GM19372 (cell line): ENCODE results near the gene TBC1D24.
A peak's percentile ranks its signal among the peaks of the same experiment; 100 is the strongest.
"Not testable (repeated sequence)": the region's sequence is repeated elsewhere in the genome, so short reads cannot be mapped to it uniquely, and the experiment has no call there.

Experiments used
- ATAC-seq: cut with Tn5 transposase; IDR thresholded peaks from one replicate; pipeline ENCODE4 v1.9.1; 2021; ENCODE audit warnings: mild to moderate bottlenecking, low read depth, moderate library complexity; ENCODE audit not compliant: unreplicated experiment

TBC1D24 gene

DNA sequence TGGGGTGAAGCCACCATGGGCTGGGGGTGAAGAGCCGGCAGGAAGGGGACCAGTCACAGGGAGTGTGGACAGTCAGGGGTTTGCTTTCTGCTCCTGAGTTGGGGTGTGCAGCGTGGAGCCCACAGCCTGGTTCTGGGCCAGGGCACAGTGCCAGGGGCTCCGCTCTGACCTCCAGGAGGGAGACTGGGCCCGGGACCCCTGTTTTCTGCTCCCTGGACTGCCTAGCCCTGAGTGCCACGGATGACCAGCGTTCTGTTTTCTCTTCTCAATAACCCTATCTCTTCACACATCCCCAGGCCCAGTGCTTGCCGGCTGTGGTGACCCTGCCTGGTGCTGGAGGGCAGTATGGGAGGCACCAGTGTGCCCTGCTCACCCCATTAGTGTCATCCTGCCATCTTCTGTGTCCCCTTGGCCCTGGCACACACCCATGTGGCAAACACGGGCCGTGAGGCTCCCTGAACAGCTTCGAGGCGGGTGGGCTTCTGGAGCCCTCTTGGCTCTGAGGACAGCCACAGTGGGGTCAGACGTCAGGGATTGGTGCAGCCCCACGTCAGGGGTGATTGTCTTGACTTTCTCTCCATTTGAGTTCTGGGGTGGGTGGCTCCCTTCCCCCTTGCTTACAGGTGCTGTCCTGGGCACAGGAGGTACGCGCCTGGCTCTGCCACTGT lies 55.2 kb downstream of the TBC1D24 start:
- no peak for ATAC-seq

DNA sequence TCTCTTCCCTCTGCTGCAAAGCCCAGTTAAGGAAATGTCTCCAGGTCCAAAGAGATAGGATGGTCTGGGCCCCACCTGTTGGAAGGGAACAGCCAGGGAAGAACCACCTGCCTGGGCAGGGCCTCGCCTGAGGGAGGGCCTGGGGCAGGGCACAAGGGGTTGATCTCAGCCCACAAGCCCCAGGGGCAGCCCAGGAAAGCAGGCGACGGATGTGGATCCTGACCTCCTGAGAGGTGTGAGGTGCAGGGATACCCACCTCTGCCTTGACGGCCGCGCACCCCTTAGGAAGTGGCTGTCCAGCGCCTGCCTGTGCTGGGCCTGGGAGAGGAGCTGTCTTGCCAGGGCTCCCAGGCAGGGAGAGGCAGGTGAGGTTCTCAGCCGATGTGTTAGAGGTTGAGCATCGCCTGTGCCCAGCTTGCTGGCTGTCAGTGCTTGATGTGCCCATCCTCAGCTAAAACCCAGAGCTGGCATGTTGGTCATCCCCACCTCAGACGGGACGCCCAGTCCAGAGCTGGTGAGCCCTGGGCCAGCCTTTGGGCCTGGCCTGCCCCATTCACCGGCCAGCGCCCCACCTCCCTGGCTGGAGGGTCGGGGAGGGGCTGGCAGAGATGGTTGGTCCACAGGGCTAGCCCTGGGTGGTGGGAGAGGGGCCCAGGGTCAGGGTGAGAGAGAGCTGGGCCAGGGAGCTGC lies 55.8 kb downstream of the TBC1D24 start:
- no peak for ATAC-seq

DNA sequence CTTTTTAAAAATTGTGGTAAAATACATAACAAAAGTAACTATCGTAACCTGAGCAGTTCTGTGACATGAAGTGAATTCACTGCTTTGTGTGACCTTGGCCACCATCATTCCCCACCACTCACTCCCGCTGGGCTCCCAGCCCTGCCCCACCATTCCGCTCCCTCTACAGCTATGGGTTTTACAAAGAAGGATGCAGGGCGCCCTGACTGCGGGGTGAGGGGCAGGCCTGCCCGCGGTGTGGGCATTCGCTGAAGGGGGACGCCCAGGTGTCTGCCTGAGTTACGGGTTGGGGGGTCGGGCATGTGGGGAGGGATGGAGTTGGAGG lies 56.4 kb downstream of the TBC1D24 start, which contains the start of gene CEMP1:
TSS of gene CEMP1 (minus strand) at position 38 of the 325 bp plus-strand sequence. CDS start 335 bp downstream, outside the sequence.
- no peak for ATAC-seq

DNA sequence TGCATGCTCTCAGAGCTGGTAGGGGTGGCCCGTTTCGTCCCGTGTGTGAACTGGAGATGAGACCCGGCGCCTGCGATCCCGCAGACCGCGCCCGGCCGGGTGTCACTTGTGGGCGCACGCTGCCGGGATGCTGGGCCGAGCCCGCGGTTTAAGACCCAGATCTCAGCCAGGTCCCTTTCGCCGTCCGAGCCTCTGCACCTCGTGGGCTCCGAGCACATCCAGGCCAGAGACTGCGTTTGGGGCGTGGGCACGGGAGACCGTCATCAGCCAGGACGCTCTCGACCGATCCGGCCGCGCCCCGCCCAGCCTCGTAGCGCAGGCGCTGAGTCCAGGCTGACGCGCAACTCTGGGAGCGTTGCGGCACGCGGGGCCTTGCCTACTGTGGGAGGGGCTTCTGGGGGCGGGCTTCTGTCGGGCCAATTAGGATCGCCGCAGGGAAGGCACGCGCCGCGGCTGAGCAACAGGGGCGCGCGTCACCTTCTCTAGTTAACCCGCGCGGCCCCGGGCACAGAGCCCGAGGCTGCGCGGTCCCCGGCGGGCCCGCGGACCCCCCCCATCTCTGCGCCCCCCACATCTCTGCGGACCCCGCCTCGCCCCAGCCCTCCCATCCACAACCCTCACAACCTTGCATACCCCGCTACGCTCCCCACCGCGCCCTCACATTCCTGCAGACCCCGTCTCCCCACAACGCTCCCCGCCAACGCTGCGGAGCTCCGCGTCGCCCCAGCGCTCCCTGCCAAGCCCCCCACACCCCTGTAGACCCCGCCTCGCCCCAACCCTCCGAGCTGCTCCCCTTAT lies 57.0 kb downstream of the TBC1D24 start:
- ATAC-seq, result peak; percentile 88

DNA sequence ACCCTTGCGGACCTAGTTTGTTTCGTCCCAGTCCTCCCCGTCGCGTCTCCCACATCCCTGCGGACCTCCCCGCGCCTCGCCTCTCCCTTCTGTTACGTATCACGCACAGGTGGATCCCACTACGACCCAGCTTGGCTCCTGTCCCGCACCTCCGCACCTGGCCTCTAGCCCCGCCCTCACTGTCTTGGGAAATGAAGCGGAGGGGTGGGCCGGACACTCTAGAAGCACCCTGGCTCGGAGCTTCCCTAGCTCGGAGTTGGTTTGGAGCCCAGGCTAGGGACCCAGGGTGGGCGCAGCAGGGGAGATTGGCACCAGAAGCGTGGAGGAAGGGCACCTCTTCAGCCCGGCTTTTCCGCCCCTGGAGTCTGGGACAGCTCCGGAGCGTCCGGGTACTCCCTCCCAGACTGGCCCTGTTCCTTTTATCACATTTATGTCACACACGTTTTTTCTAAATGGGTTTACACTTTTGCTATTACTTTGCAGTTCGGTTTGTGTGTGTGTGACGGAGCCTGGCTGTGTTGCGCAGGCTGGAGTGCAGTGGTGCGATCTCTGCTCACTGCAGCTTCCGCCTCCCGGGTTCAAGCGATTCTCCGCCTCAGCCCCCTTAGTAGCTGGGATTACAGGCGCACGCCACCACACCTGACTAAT lies 57.7 kb downstream of the TBC1D24 start:
- ATAC-seq, result no peak

DNA sequence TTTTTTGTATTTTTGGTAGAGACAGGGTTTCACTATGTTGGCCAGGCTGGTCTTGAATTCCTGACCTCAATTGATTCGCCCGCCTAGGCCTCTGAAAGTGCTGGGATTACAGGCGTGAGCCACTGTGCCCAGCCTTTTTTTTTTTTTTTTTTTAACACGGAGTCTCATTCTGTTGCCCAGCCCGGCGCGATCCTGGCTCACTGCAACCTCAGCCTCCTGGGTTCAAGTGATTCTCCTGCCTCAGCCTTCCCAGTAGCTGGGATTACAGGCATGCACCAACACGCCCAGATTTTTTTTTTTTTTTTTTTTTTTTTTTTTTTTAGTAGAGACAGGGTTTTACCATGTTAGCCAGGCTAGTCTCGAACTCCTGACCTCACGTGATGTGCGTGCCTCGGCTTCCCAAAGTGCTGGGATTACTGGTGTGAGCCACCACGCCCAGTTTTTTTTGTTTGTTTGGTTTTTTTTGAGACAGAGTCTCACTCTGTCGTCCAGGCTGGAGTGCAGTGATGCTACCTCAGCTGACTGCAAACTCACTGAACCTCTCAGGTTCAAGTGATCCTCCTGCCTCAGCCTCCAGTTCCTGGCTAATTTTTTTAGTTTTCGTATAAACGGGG lies 58.3 kb downstream of the TBC1D24 start:
- ATAC-seq, result not testable (repeated sequence)

DNA sequence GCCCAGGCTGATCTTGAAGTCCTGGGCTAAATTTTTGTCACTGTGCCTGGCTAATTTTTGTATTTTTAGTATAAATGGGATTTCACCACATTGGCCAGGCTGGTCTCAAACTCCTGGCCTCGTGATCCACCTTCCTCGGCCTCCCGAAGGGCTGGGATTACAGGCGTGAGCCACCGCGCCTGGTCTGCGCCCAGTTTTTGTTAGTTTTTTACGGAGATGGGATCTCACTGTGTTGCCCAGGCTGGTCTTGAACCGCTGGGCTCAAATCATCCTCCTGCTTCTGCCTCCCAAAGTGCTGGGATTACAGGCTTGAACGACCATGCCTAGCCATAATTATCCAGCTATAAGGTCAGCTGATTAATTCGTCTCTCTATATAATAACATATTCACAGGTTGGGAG lies 59.0 kb downstream of the TBC1D24 start:
- no peak for ATAC-seq

DNA sequence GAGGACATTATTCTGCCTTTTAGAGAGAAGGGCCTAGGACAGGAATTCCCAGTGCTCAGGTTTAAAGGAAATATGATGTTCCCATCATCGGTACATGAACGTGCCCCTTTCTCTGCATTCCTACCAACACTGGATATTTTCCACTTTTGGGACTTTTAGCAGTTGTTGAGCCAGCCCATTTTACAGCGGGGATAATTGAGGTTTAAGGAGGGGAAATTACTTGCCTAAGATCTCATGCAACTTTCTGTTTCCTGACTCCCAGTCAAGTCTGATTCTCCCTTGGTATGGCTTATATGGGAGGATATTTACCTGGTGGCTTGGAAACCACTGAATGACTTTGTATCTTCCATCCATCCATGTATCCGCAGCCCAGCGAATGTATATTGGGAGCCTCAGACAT lies 59.4 kb downstream of the TBC1D24 start:
- not testable (repeated sequence) for ATAC-seq

DNA sequence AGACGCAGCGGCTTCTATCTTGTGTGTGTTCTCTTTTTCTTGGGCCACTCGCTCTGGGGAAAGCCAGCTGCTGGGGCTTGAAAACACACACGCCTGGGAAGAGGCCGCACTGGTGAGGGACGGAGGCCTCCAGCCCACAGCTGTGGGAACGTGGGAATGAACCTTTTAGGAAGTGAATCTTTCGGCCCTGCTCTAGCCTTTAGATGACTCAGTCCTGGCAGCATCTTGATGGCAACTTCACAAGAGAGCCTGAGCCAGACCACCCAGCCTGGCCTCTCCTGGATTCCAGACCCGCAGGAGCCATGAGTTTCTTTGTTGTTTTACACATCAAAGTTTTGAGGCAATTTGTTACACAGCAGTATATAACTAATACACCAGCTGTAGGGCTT lies 60.7 kb downstream of the TBC1D24 start:
- no peak for ATAC-seq

DNA sequence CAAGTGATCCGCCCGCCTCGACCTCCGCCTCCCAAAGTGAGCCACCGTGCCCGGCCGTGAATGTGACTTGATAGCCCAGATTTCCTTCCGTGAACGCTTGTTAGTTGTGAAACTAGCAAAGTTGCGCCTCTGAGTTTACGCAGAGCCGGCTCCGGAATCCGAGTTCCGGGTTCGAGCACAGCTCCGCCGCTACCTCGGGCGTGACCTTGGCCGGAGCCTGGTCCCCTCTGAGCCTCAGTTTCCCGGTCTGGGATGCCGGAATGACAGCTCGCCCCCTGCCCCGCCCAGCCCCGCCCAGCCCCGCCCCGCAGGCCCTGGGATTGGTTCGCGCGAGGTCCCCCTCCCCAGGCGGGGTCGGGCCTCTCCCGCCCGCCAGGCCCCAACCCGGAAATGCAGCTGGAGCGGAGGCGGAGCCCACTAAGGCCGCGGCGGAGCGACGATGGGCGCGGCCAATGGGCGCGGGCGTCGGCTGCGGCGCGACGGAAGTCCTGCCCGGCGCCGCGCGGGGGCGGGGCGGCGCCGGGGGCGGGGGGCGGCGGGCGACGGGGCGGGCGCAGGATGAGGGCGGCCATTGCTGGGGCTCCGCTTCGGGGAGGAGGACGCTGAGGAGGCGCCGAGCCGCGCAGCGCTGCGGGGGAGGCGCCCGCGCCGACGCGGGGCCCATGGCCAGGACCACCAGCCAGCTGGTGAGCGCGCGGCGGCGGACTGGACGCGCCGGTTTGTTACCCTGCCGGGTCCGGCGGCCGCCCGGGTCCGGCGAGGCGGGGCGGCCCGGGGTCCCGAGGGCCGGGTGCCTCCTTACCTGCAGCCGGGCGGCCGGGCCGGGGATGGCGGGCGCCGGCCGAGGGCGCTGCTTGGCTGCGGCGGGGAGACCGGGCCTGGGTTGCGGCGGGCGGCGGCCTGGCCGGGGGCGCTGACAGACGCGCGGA lies 62.8 kb downstream of the TBC1D24 start, which contains the start of gene PDPK1:
TSS of gene PDPK1 (plus strand) at position 571 of the 929 bp plus-strand sequence. CDS start at position 663, 92 bp downstream.
- peak; percentile 84 for ATAC-seq

DNA sequence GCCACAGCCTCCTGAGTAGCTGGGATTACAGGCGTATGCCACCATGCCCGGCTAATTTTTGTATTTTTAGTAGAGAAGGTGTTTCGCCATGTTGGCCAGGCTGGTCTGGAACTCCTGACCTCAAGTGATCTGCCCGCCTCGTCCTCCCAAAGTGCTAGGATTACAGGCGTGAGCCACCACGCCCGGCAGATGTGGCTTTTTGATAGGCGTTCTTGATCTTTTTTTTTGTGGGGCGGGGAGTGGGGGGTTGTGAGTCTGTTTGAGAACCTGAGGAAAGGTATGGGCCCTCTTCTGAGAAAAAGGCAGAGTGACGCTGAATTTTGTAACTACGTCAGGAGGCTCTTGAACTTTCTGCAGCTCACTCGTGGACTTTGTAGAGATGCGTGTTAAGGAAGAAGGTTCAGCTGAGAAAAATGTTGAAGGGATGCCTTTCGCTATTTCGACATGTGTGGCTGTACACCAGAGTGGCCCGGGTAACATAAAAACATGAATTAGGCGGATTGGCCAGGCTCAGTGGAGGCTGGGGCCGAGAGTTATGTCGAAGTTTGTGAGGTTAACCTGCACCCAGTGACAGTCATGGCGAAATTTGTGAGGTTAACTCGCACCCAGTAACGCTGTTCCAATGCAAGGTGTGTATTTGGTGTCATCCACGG lies 64.4 kb downstream of the TBC1D24 start:
- not testable (repeated sequence) for ATAC-seq

DNA sequence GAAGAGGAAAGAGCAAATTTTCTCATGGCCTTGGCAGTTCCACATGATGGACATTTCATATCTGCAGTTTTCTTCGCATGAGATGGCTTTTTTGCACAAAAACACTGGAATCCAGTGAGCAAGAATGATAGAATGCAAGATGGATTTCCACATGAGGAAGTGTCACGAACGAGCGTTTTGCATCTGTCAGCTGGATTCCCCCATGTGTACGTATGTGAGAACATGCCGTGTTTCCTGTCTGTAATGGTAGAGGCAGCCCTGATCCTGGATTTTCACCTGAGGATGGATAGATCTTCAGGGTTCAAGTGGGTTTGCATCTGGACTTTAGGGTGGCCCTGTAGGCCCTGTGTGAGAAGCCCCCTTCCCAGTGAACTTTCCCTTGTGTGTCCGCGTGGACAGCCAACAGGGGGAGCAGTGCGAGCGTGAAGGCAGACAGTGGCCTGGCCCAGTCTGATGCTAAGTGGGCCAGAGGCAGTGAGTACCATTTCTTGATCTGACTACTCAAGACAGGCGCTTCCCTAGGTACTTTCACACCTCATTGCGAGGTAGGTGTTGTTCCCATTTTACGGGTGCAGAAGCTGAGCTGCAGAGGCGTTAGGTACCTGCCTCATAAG lies 65.0 kb downstream of the TBC1D24 start:
- ATAC-seq, result not testable (repeated sequence)

DNA sequence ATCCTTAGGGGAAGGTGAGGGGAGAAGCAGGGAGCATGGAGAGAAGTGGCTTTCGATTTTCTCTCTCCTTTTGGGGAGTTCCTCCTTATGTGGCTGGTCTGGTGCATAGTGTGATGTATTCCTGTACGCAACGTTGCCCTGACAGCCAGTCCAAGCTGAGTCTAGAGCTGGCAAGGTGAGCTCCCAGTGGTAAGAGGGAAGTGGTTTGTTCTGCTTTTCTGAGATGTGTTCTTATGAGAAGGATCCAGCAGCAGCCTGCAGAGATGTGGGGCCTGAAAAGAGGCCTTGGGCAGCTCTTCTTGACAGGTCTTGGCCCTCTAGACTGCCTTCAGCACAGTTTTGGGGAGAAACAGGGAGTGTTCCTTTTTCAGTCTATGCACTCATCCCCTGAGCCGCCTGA lies 66.0 kb downstream of the TBC1D24 start:
- ATAC-seq, result not testable (repeated sequence)

DNA sequence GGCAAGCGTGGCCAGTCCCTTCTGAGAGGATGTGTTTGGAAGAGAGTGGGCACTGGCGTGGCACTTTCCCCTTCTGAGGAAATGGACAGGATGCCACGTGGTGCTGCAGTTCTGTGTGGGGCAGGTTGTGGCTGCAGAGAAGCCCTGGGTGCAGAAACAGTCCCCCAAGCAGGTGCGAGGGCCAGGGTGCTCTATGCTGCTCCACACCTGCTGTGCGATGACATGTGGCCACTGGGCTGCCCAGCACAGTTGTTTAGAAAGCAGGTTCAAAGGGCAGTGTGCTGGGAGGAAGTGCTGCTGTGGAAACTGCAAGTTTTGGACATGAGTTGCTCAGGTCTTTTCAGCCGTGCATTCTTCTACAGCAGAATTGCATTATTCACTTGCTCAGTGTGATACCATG lies 66.5 kb downstream of the TBC1D24 start:
- not testable (repeated sequence) for ATAC-seq

DNA sequence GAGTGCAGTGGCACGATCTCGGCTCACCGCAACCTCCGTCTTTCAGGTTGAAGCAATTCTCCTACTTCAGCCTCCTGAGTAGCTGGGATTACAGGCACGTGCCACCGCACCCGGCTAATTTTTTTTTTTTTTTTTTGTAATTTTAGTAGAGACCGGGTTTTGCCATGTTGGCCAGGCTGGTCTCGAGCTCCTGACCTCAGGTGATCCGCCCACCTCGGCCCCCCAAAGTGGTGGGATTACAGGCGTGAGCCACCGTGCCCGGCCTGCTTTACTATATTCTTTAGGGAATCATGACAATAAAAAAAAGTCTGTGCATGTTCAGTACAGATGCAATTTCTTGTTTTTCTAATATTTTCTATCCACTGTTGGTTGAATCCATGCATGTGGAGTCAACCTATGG lies 68.8 kb downstream of the TBC1D24 start:
- not testable (repeated sequence) for ATAC-seq

DNA sequence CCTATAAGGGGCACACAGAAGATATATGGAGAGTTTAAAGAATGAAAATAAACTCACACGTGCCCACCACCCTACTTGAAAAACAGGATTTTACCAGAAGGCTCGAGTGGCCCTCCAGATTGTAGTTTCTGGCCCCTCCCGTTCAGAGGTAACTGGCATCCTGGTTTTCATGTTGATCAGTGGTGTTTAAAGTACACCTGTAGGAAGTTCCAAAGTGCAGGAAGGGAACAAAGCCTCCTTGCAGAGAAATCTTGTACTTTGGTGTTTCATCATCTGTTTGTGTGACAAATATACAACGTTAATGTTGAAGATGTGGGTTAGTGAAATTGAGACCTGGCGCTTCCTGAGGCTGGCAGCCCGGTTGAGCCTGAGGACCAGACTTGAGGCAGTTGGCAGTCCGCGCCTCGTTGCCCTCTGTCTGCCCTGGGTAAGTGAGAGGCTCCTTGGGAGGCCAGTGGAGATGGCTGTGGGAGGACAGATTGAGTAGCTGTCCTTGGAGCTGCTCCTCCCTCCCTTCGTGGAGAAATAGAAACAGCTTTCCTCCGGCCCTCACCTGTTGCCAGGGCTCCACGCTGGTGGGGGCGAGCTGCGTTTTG lies 75.5 kb downstream of the TBC1D24 start:
- not testable (repeated sequence) for ATAC-seq

DNA sequence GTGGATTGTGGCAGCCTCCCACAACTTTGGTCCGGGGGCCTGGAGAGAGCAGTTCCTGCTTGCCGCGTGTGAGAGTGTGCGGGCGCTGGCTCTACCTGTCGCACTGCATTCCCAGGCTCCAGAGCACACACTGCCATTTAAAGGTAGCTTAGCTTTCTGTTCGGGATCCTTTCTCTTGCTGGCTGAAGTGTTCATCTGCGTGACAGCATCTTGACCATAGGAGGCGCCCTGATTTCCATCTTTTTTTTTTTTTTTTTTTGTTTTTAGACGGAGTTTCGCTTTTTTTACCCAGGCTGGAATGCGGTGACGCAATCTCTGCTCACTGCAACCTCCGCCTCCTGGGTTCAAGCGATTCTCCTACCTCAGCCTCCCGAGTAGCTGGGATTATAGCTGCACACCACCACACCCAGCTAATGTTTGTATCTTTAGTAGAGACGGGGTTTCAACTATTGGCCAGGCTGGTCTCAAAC lies 76.5 kb downstream of the TBC1D24 start:
- ATAC-seq, result not testable (repeated sequence)
